ENCODE measurements around the gene CROCC2. TPM values are rescaled to one million over a fixed set of nuclear protein-coding genes. Genes with fewer than 3 reads are reported as not detected.

Gene CROCC2
- not detected in 2 replicates for total RNA-seq

DNA sequence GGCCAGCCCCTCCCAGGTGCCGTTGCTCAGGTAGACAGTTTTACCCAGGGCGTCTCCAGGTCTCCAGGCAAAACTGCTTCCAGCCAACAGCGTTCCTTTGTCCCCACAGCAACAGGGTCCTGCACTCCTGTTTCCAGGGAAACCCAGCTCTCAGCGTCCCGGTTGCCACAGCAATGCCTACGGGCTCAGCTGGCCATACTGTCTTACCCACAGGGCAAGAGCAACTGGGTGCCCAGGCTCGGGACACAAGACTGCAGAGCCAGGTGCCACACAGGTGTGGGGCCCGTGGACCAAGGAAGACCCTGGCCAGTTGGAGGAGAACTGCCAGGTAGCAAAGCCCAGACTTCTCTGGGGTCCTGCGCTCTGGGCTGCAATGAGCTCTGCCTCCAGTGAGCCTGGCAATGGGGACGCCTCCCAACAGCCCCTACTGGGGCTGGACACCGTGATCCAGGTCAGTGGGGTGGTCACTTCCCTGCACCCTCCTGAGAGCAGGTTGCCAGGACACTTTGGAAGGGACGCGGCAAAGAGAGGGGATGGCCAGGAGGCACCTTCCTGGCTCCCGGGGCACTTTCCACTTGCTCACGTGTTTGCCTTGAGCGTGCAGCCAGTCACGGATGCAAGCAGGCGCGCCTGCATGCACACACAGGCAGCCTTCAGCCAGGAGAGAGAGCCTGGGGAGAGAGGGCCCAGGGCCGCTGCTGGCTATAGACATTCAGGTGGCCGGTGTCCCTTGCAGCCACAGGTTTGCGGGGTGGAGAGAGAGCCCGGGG lies at the start of gene CROCC2:
Gene CROCC2, plus strand, starts transcription at position 196 of the 770 bp plus-strand sequence. Its CDS starts 178 bp downstream, at position 374.

GRCh38 chr2:240868286-240869108 lies 37.6 kb upstream of the CROCC2 start, which contains the start of gene AGXT:
Gene AGXT (plus strand): TSS chr2:240868824. CDS start chr2:240868866, 42 bp downstream.

DNA sequence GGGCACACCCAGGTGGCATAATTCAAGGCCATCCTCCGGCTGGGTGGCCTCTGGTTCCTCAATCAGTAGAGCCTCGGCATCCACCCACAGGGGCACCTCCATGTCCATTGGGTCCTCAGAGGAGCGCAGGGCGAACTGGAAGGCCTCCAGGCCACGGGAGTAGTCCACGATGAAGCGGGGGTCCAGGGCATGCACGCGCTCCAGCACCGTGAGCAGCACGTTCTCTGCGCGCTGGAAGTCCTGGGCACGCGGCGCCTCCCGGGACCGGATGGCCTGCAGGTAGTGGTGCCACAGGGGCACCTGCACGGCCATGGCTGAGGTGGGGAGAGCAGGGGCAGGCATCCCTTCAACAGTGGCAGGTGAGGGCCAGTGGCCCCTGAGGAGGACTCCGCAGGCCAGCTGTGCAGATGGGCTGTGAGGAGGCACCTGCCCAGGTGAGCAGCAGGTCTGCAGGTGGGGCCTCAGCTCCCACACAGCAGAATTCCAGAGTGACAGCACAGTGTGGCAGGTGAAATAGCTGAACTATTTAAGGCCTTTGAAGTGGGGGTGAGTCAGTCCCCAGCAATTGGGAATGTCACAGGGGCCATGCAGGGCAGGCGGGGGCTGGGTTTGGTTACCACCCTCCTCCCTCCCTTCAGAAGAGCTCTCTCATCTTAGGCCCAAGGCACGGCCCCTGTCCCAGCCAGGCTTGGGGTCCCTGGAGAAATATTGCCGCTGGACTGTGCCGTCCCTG lies 10.3 kb upstream of the CROCC2 start, which contains the start of gene MAB21L4:
Gene MAB21L4, minus strand, starts transcription at position 501 of the 733 bp plus-strand sequence. Its CDS starts 159 bp downstream, at position 342.

GRCh38 chr2:240997856-240998705 lies 91.9 kb downstream of the CROCC2 start, which contains the start of gene SNED1:
Gene SNED1 (plus strand): TSS chr2:240998618. CDS start chr2:240998838, 220 bp downstream.

Other genes starting within 250 kb of the CROCC2 start
- not detected in 2 replicates for gene AQP12B, start 223.5 kb upstream of the CROCC2 start, total RNA-seq
- gene AQP12A, start 214.5 kb upstream of the CROCC2 start, total RNA-seq = not detected in 2 replicates
- gene KIF1A, start 86.1 kb upstream of the CROCC2 start, total RNA-seq = under 0.01 TPM in 1 of 2 replicates, not detected in the other
- gene AGXT, start 37.5 kb upstream of the CROCC2 start, total RNA-seq = not detected in 2 replicates
- not detected in 2 replicates for gene MAB21L4, start 10.2 kb upstream of the CROCC2 start, total RNA-seq
- 0.11 and 0.39 TPM in 2 replicates for gene SNED1, start 92.3 kb downstream of the CROCC2 start, total RNA-seq
- 27.5 and 45.8 TPM in 2 replicates for gene MTERF4, start 196.0 kb downstream of the CROCC2 start, total RNA-seq
- 3.9 and 4.4 TPM in 2 replicates for gene PASK, start 243.1 kb downstream of the CROCC2 start, total RNA-seq
- gene PPP1R7, start 244.1 kb downstream of the CROCC2 start, total RNA-seq = 32.2 and 47.6 TPM in 2 replicates

Measured in placental epithelial cell (primary cell).